ENCODE data around the gene CNN2.
A peak's percentile ranks its signal among the peaks of the same experiment; 100 is the strongest.

Gene CNN2

GRCh38 chr19:1025960-1026782 is at the start of gene CNN2:
TSS of gene CNN2 (plus strand) at chr19:1026608. CDS start at chr19:1026662, 54 bp downstream.
- peak; percentile 69 for DNase-seq

- DNase-seq, result no peak
These were observed 49.3 kb upstream of the CNN2 start for GRCh38 chr19:977058-977464.

- DNase-seq, result no peak
These were observed 47.1 kb upstream of the CNN2 start for GRCh38 chr19:979318-979741.

GRCh38 chr19:980133-980998 is 46.0 kb upstream of the CNN2 start:
- DNase-seq, result no peak

- DNase-seq, result peak; percentile 76
These were observed 43.7 kb upstream of the CNN2 start for GRCh38 chr19:982567-983170.

- peak; percentile 90 for DNase-seq
These were observed 42.0 kb upstream of the CNN2 start, which contains the start of gene WDR18 for GRCh38 chr19:984165-984967. TSS of gene WDR18 (plus strand) at chr19:984345. CDS start at chr19:984354, 9 bp downstream.

GRCh38 chr19:986083-986482 is 40.3 kb upstream of the CNN2 start:
- DNase-seq, result no peak

GRCh38 chr19:988081-988480 is 38.3 kb upstream of the CNN2 start:
- no peak for DNase-seq

GRCh38 chr19:988510-988909 is 37.9 kb upstream of the CNN2 start:
- DNase-seq, result no peak

GRCh38 chr19:989381-990081 is 36.9 kb upstream of the CNN2 start:
- no peak for DNase-seq

- no peak for DNase-seq
These were observed 36.3 kb upstream of the CNN2 start for GRCh38 chr19:990119-990571.

GRCh38 chr19:990746-991145 is 35.7 kb upstream of the CNN2 start:
- no peak for DNase-seq

- DNase-seq, result peak; percentile 50
These were observed 35.1 kb upstream of the CNN2 start for GRCh38 chr19:991174-991931.

- DNase-seq, result no peak
These were observed 34.3 kb upstream of the CNN2 start for GRCh38 chr19:991932-992669.

- no peak for DNase-seq
These were observed 33.7 kb upstream of the CNN2 start for GRCh38 chr19:992670-993055.

GRCh38 chr19:993361-993830 is 33.0 kb upstream of the CNN2 start:
- no peak for DNase-seq

- DNase-seq, result no peak
These were observed 32.5 kb upstream of the CNN2 start for GRCh38 chr19:993831-994393.

GRCh38 chr19:994516-994915 is 31.9 kb upstream of the CNN2 start:
- no peak for DNase-seq

- DNase-seq, result no peak
These were observed 31.2 kb upstream of the CNN2 start for GRCh38 chr19:995051-995827.
